Daoy (cell line): ENCODE data around the gene ADTRP. TPM values are rescaled to one million over a fixed set of nuclear protein-coding genes. Genes with fewer than 3 reads are reported as not detected.

ENCODE experiments used
- DNase-seq: peaks from one replicate; pipeline ENCODE4 v3.0.0-alpha.2; 2015; ENCODE audit warnings: low read depth
- total RNA-seq: library from RNA; depleted of rRNA; stranded (reverse); fragments of >200 nt; shearing (Covaris generic); gene quantifications from 2 replicates; pipeline ENCODE4 v1.2.3, GENCODE V29; 2014

The ADTRP gene
- total RNA-seq, 1 experiment from 2014 or later: 2.8 TPM

DNA sequence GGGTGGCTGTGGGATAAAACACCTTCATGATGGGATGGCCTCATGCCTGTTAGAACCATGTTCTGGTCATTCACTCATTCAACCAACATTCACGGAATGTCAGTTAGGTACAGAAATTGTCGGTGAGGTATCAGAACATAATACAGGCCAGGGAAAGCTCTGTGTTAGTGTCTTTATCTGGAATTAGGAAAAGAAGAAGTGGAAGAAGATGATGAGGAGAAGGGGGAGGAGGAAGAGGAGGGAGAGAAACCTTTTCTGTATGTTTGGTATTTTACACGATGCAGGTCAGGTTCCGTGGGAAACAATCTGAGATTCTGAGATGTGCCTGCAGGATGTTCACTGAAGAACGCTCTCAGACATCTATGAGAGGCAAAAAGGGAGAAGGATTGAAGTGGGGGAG lies 5.6 kb downstream of the ADTRP start:
- no peak for DNase-seq

DNA sequence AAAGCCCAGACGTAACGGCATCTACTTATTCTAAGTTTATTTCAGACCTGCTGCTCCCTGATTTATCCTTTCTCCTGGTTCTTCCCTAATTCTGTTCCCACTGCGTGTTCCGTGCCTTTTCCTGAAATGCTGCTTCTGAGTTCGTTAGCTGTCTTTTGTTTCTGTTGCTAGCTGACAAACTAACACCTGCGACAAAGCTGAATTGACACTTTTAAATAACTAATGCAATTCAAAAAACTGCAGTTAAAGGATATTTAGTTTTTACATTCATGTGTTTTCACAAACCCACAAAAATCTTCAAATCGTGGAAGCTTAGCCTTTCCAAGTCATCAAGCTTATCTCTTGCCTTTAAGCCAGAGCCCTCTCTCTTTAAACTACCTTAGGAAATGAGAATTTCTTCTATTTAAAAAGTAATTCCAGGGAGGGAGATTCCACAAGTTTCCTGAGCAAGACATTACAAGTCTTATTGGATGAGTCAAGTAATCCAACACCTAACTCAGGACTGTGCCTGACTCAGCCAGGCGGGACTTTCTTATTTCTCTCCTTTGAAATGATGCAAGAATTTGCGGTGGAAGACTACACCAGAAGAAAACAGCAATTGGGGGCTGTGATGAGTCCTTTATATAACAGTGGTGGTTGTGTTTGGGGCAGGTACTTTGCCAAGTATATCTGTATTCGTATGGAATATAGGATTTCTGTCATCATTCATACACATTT lies 6.3 kb downstream of the ADTRP start:
- DNase-seq: peak; percentile 94

DNA sequence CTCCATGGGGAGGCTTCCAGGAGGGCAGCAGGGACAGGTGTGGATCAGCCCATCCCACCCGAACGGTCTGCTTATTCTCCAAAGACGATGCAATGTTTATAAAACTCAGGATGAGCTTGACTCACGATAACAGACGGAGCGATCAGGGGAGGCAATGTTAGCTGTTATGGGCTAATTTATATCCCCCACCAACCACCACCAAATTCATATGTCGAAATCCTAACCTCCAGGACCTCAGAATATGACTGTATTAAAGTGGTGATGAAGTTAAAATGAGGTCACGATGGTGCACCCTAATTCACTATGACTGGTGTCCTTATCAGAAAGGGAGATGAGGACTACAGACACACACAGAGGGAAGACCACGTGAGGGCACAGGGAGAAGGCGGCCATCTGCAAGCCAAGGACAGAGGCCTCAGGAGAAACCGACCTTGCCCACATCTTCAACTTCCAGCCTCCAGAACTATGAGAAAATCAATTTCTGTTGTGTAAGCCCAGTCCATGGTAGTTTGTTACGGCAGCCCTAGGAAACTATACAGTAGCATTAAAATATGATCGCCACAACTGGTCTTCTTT lies 7.0 kb downstream of the ADTRP start:
- peak; percentile 65 for DNase-seq

DNA sequence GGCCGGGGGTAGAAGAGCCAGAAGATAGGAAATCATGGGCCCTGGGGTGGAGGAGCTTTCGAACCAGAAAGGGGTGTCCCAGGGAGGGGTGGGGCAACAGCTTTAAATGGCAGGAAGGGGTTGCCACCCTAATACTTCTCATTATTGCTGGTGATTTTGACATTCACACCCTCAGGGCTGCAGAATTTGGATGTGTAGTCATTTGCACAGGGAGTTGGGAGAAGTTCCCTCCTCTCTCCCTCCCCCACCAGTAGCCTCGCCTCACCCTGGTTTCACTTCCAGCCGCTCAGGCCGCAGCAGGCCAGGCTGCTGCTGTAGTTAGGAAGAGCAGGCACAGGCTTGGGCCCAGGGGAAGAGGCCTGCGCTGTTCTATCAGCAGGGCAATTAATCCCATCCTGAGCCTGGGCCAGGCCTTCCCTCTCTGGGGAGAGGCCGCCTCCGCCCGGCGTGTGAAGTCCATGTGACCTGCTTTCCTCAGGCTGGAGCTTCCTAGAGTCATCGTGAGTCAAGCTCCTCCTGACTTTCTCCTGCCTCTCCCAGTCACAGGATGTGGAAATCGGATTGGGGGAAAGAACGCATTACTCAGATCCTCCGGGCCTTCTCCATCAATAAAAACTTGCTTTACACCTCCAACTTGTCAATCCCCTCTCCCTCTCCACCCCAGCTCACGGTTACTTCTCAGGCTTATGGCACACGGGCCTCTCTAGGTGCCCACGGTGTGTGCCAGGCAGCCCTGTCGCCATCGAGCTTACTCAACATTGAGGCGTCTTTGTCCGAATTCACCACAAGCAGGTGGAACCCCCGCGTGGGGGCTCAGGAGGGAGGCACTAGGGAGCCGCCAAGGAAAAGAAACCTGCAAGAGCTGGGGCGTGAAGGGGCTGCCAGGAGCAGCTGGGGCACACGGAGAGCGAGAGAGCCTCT lies 7.8 kb downstream of the ADTRP start:
- peak; percentile 100 for DNase-seq

DNA sequence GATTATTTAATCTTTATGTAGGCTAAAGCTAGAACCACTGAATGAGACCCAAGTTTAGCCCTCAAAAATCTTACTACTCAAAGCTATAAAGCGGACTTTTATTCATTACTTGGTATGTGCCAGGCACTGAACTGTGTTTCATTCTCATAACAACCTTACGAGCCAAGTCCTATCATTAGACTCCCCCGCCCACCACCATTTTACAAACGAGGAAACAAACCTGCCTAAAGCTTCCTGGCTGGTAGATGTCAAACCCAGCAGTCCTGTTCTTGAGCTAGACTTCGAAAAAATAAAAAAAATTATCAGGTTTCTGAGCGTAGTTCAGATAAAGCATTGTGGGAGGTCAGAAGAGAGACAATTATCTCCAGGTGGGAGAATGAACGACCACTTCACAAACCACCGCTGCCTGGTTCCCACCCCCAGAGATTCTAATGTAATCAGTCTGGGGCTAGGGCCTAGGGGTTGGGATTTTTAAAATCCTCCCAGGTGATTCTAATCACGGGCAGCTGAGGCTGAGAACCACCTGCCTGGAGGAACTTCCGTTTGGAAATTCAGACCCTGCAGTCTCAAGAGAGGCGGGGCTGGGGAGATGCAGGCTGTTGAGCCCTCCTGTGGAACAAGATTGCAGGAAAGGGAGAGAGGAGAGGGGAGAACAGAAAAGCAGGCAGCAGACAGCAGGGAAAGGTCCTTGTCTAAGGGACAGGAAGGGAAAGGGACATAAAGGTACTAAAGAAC lies 8.6 kb downstream of the ADTRP start:
- DNase-seq: peak; percentile 59

DNA sequence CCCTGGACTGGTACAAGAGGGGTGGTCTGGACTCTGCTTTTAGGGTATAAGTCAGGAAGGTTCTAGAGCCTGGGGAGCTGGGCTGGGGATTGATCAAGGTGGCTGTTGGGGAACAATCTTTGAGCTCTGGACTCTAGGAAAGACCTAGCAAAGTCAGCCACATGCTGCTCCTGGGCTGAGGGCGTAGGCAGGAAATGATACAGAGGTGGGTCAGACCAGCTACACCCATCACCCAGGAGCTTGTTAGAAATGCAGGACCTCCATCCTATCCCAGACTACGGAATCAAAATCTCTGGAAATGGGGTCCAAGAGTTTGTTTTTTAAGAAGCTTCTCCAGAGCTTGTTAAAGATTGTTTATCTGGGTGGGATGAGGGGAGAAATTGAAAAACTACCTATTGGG lies 9.4 kb downstream of the ADTRP start:
- peak; percentile 81 for DNase-seq

DNA sequence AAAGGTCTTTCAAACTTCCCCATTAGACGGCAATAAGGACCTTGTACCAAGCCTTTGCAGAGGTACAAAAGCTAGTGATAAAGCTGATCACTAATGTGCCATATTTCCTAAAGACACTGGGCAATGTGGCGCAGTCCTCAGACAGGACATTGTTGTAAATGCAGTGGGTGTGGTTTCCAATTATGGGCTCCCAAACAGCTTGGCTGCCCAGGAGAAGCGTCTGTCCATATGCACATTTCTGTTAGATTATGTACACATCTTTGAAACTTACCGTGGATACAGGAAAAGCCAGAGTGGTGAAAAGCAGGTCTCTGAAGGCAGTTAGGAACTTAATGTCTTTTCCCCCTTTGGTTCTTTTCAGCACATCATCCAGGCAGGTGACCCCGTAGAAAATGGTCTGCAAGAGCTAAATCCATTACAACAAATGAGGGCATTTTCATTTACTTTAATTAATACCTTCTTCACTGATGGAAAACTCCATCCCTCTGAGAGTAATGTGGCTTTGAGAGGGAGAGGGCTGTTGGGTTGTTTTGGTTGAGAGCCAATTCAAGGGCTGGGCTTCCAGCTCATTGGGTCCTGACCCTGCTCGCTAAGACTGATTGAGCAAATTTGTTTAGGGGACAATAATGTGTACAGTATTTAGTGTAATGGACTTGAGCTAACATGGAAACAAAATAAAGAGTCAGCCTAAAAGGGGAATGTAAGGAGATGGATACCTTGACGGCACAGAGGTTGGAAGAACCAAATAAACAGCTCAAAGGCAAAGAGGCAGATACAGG lies 10.4 kb downstream of the ADTRP start:
- no peak for DNase-seq

DNA sequence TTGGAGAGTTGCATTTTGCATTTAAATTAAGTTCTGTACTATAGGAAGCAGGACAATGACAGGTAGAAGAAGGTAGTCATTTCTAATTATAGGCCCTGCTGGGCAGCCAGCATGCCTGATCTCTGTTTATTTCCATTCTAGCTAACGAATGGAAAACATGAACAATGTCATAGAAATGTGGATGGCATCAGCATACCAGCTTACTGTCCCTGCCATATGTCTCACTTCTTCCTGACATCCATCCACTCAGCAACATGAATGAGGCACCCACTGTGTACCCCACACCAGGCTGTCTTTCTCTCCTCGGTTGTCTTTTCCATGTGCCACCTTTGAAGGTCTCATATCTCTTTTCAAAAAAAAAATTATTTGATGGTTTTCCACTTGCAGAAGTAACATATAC lies 11.1 kb downstream of the ADTRP start:
- no peak for DNase-seq

DNA sequence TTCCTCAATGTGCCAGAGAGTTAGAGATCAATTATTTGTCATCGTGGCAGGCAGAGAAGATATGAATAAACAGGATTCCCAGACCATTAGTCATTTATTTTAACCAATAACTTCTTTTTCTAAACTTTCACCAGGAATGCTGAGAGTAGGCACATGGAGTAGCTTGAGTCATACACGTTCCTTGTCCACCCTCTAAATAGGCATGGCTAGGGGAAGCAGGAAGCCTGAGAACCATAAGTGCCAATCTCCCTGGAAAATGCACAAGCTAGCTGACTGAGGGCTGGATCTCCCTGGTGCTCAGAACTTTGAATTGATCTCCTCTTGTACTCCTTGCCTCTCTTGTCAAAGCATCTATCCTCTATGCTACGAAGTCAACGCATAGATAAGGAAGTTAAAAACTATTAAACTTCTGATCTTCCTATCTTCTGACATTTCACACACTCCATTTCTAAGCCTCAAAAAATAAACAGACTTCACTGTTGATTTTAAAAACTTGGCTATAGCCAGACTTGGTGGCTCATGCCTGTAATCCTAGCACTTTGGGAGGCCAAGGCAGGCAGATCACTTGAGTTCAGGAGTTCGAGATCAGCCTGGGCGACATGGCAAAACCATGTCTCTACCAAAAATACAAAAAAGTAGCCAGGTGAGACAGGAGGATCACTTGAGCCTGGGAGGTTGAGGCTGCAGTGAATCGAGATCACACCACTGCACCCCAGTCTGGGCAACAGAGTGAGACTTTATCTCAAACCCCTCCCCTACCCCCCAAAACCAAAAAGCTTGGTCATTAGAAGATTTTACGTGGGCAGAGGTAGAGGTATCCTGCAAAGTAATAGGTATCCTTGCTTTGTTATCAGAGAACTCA lies 11.8 kb downstream of the ADTRP start:
- peak; percentile 96 for DNase-seq

DNA sequence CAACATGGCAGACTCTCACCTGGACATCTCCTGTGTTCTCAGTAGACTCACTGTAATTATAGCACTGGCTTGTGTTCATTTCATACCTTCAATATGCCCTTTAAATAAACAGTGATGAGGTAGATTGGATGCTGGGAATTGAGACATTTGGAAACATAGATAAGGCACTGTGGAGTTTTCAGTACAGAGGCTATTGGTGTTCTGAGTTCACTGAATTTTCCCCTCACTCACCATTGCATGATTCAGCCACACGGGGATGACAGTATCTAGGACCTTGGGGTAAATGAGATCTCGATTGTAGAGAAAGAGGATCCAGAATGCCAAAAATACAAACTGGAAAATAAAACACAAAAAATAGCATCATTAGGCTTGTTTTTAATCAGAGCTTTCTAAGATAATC lies 12.6 kb downstream of the ADTRP start:
- DNase-seq: peak; percentile 68

DNA sequence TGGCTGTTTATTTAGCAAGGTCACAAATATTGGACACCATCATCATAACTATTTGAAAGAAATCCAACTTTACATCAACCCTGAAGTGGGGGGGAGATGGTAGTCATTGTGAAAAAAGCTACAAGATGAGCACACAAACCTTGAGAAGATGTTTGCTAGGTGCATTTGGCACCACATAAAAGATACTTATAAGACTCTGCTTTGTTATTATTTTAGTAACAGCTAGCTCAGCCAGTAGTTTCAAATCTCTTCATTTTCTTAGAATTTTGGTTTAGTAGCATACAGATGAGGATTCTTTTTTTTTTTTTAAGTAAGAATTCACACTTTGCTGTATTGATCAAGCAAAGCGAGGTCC lies 14.4 kb downstream of the ADTRP start:
- no peak for DNase-seq

DNA sequence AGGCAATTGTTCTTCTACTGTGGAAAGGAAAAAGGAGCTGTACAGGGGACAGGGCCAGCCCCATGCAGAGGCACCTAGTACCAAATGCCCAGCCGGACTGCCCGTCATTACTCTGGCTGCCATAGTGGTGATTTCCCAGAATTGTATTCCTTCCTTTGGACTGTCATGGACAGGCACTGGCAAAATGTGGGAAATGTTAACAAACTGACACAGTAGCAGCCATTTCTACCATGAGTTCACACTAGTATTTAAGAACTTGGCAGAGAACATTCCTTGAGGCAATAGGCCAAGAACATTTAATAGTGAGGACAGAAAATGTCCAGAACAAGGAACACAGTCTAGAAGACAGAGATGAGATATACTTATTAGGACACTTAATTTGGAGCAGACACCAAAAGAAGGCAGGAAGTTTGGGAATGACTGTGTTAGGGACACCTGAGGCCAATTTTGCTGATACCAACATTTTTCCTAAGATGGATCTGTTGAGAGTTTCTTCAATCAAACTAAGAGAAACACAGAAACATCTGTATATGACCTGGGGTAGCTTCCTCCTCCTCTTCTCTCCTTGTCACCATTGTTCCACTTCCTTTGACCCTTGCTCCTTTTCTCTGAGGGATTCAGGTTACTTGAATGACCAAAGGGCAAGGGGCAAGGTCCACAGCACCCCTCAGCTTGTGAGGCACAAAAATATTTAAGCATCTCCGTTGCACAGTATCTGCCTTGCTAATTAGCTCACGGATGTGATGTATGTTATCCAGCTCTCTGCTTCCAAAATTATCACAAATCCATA lies 14.9 kb downstream of the ADTRP start:
- no peak for DNase-seq

DNA sequence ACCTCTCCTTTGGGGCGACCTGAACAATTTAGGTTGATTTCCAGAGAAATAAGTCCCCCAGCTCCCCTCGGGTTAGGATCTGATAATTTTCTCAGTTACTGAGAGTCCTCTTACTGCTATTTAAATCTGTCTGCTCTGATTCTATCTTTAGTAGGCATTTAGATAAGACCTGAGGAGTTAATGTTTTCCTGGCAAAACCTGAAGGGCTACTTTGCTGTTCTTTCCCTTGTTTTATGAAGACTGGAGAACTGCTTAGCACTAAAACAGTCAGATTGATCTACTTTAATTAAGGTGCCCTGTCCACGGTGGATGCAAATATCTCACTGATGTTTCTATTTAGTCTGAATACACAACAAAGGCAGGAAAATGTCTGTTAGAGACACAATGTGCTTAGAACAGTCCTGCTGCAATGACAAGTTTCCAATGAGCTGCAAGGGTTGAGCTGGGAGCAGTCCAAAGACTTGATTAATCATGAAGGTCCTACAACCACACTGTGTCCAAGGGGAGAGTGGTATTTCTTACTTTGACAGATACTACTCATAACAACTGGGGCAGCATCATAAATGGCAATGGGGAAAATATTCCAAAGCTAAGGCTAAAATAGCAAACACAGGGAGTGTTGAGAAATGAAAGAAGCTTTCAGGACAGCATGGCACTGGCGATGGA lies 15.7 kb downstream of the ADTRP start:
- DNase-seq: no peak

DNA sequence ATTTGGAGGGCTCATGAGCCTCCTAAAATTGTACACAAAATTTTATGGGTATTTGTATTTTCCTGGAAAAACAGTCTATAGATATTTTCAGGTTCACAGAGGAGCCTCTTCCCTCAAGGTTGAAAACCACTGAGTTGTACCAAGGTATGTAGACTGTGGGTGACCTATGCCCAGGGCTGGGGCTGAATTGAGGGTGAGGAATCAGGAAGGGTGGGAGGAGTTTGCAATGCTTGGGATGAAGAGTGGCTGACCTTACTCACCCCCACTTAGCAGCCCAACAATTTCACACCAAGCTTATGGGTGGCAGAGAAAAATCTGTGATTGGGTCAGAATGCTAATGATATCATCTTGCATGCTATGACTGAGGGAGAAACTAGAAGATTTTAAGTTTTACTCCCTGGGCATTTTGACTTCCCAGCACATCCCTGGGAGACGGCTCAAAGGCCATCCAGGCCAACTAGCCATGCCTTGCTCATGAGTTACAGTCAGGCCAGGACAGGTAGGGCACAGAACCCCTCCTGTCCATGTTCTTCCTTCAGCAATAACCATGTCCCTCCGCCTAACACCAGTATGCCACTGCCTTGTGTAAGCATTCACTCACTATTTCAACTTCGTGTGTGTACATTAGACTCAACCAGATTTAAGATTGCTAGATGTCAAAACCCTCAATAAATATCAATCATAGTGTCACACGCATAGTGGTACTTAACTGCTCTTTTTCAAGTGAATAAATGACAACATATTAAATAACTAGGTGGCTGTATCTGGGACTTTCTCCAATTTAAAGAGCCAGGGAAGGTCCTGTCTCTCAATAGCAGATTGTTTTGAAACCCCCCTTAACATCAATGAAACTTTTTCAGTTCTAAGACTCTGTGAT lies 16.6 kb downstream of the ADTRP start:
- DNase-seq: peak; percentile 30

DNA sequence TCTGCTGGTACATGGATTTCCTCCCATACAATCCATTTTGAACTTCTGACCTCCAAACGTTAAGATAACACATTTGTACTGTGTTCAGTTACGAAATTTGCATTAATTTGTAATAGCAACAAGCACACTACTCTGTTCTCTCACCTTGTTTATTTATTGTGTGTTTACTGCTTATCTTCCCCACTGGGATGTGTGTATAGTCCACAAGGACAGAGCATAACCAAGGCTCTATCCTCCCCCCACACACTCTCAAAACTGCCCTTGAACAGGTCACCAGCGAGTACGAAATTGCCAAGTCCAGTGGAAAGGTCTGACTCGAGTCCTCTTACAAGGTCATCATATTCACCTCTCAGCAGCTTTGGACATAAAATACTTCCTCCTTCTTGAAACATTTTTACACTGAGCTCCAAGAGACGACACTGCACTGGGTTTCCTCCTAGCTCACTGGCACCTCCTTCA lies 18.6 kb downstream of the ADTRP start:
- DNase-seq: no peak

DNA sequence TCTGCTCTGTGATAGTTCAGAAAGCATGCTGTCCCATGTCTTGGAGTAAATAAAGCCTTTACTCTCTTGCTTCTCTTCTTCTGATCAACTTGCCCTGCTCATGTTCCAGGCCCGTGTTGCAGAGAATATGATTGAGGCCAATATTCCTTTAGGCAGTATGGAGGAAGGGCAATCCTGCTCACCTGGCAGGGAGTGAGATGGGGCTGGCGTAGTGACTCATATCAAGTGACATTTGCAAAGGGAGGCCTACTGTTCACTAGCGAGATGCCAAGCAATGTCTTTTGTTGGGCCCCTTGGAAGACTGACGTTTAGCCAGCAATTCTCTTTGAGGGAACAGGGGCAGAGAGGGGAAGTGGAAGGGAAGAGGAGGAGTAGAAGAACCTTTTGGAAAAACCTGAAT lies 19.7 kb downstream of the ADTRP start:
- DNase-seq: no peak

DNA sequence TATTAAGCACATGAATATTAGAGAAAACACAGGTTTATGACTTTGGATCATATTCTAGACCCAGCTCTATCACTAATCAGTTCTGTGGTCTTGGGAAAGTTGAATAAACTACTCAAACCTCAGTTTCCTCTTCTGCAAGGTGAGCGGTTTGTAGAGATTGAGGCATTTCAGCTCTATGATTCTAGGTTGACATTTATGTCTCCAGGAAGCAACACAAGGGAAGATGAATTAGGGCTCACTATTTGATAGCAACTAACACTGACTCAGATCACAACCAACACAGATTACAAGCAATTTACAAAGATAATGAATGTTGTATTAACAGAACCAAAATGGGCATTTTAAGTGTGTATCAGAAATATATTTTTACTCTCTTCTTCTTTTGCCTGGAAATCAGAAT lies 21.9 kb downstream of the ADTRP start:
- DNase-seq: no peak

DNA sequence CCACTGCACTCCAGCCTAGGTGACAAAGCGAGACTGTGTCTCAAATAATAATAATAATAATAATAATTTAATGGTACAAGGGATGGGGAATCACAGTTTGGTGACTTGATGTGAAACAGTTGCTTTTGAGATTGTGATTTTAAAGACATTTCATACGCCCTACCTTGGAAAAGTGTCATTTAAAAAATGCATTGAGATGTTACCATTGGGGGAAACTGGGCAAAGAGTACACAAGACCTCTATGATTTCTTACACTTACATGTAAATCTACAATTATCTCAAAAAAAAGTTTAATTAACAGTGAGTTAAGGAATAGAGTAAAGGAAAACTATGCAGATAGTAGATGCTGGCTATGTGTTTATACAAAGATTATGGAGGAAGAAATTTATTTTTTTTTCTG lies 22.3 kb downstream of the ADTRP start:
- no peak for DNase-seq
